ENCODE measurements around the gene ST7L. TPM values are rescaled to one million over a fixed set of nuclear protein-coding genes. Genes with fewer than 3 reads are reported as not detected.

ST7L gene
- total RNA-seq, 4 donors from 2014 or later: 13.8 to 25.2 (median 24.4) TPM

- no peak overlapping the region for H3K4me3 ChIP-seq (ENCODE audit: low read depth, poor library complexity, severe bottlenecking)
- TF ChIP-seq POLR2A (IDR thresholded peaks at IDR 0.05): no peak
- TF ChIP-seq, protein P1, sequence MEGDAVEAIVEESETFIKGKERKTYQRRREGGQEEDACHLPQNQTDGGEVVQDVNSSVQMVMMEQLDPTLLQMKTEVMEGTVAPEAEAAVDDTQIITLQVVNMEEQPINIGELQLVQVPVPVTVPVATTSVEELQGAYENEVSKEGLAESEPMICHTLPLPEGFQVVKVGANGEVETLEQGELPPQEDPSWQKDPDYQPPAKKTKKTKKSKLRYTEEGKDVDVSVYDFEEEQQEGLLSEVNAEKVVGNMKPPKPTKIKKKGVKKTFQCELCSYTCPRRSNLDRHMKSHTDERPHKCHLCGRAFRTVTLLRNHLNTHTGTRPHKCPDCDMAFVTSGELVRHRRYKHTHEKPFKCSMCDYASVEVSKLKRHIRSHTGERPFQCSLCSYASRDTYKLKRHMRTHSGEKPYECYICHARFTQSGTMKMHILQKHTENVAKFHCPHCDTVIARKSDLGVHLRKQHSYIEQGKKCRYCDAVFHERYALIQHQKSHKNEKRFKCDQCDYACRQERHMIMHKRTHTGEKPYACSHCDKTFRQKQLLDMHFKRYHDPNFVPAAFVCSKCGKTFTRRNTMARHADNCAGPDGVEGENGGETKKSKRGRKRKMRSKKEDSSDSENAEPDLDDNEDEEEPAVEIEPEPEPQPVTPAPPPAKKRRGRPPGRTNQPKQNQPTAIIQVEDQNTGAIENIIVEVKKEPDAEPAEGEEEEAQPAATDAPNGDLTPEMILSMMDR (IDR thresholded peaks at IDR 0.05): no peak
- intact Hi-C loops (cut with DNase I; ENCODE audit: low total_unique reads): no loop called here
- no peak for DNase-seq (ENCODE audit: low spot score in 2 of 2)
- 93 to 96% methylated on average over 2 of the region's 2 CpGs for WGBS, 2 donors
Observed at GRCh38 chr1:112546076-112546475, 72.9 kb downstream of the ST7L start.

GRCh38 chr1:112544751-112545150 is 74.2 kb downstream of the ST7L start:
- intact Hi-C loops (cut with DNase I; ENCODE audit: low total_unique reads): no loop called here
- WGBS, 2 donors: 64 to 71% methylated on average over 3 of the region's 3 CpGs
- H3K4me3 ChIP-seq (ENCODE audit: low read depth, poor library complexity, severe bottlenecking): no peak overlapping the region
- TF ChIP-seq, protein P1 (IDR thresholded peaks at IDR 0.05): no peak
- no peak for DNase-seq (ENCODE audit: low spot score in 2 of 2)

DNA sequence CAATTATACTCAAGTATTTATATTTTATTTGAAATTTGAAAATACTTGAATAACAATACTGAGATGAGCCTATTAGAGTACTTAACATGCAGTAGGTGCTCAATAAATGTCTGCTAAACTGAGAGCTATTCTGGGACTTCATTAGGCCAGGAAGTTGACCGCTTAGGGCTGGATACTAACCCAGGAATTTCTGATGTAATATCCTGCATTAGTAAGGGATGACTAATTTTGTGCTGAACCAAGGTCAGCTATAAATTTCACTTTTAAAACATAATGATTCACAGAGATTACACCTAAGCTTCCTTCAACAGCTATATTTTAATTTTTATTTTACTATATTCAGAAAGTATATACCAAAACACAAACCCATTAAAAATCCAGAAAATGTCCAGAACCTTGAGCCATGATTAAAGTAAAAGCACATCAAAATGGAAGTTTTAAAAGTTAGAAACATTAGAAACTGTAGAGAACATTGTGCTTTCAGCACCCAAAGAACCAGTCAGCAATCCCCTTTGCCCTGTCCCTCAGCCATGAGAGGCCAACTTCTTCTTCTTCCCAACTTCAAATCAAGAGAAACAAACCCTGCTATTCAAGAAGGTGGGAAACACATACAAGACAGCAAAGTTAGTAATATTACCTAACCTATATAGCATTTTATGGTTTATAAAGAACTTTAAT is 74.8 kb downstream of the ST7L start:
- TF ChIP-seq, protein P1 (IDR thresholded peaks at IDR 0.05): no peak
- TF ChIP-seq POLR2A (IDR thresholded peaks at IDR 0.05): no peak
- 30 to 38% methylated on average over 1 of the region's 1 CpG for WGBS, 2 donors
- no peak for DNase-seq (ENCODE audit: low spot score in 2 of 2)
- no peak overlapping the region for H3K4me3 ChIP-seq (ENCODE audit: low read depth, poor library complexity, severe bottlenecking)
- intact Hi-C loops (cut with DNase I; ENCODE audit: low total_unique reads): no loop called here

DNA sequence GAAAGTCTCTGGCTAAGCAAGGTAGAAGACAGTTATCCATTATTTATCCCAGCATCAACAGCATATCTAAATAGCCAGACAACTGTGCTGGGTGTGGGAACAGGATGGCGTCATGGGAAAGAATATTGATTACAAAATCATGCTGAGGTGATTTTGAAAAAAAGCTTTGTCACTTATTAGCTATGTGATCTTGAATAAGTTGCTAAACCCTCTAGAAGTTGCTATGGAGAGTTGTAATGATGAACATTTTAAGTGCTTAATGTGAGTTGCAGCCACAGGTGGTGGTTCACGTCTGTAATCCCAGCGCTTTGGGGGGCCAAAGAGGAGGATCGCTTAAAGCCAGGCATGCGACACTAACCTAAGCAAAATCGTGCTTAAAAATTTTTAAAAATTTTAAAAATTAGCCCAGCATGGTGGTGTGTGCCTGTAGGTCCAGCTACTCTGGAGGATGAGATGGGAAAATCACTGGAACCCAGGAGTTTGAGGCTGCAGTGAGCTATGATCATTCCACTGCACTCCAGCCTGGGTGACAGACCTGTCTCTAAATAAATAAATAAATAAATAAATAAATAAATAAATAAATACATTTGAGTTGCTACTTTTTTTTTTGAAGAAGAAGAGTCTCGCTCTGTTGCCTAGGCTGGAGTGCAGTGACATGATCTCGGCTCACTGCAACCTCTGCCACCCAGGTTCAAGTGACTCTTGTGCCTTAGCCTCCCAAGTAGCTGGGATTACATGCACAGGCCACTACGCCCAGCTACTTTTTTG is 76.6 kb downstream of the ST7L start:
- no peak for DNase-seq (ENCODE audit: low spot score in 2 of 2)
- WGBS, 2 donors: 94 to 97% methylated on average over 9 of the region's 9 CpGs
- no peak for TF ChIP-seq POLR2A (IDR thresholded peaks at IDR 0.05)
- TF ChIP-seq, protein P1 (IDR thresholded peaks at IDR 0.05): no peak
- intact Hi-C loops (cut with DNase I; ENCODE audit: low total_unique reads): loop anchor here (2.0 kb wide), 1 partner anchor 34 kb away; no protein-coding TSS in a partner anchor
- H3K4me3 ChIP-seq (ENCODE audit: low read depth, poor library complexity, severe bottlenecking): no peak overlapping the region

- H3K4me3 ChIP-seq (ENCODE audit: low read depth, poor library complexity, severe bottlenecking): no peak overlapping the region
- no peak for TF ChIP-seq POLR2A (IDR thresholded peaks at IDR 0.05)
- TF ChIP-seq, protein P1 (IDR thresholded peaks at IDR 0.05): no peak
- intact Hi-C loops (cut with DNase I; ENCODE audit: low total_unique reads): no loop called here
- WGBS, 2 donors: 44 to 95% methylated on average over 1 of the region's 1 CpG
- DNase-seq (ENCODE audit: low spot score in 2 of 2): no peak
Observed at GRCh38 chr1:112541299-112541698, 77.6 kb downstream of the ST7L start.

All from lower leg skin (tissue), 4 donors.